PC-9 (cell line): ENCODE results near the gene RFX4.

Source experiments
- EZH2 ChIP-seq: fragments of 200-600 bp; sonication (generic); IDR thresholded peaks from 2 replicates; pipeline ENCODE4 v1.8.0; 2017; ENCODE audit warnings: antibody characterized with exemption, low read depth
- TF ChIP-seq, protein P1 (sequence below): fragments of 200-600 bp; sonication (generic); conservative IDR thresholded peaks from 2 replicates; pipeline ENCODE4 v1.6.1; 2017; ENCODE audit warnings: mixed run types, antibody characterized with exemption, mild to moderate bottlenecking, moderate library complexity

GRCh38 chr12:106774808-106775524 is 192.2 kb downstream of the RFX4 start:
- TF ChIP-seq, protein P1, sequence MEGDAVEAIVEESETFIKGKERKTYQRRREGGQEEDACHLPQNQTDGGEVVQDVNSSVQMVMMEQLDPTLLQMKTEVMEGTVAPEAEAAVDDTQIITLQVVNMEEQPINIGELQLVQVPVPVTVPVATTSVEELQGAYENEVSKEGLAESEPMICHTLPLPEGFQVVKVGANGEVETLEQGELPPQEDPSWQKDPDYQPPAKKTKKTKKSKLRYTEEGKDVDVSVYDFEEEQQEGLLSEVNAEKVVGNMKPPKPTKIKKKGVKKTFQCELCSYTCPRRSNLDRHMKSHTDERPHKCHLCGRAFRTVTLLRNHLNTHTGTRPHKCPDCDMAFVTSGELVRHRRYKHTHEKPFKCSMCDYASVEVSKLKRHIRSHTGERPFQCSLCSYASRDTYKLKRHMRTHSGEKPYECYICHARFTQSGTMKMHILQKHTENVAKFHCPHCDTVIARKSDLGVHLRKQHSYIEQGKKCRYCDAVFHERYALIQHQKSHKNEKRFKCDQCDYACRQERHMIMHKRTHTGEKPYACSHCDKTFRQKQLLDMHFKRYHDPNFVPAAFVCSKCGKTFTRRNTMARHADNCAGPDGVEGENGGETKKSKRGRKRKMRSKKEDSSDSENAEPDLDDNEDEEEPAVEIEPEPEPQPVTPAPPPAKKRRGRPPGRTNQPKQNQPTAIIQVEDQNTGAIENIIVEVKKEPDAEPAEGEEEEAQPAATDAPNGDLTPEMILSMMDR = no peak
- no peak for TF ChIP-seq EZH2
